ENCODE results near the gene TNRC6A. TPM values are rescaled to one million over a fixed set of nuclear protein-coding genes. Genes with fewer than 3 reads are reported as not detected.
A peak's percentile ranks its signal among the peaks of the same experiment; 100 is the strongest.

Gene TNRC6A
- total RNA-seq, 6 experiments from 2014 or later, result 17.0 to 38.4 (median 23.1) TPM

DNA sequence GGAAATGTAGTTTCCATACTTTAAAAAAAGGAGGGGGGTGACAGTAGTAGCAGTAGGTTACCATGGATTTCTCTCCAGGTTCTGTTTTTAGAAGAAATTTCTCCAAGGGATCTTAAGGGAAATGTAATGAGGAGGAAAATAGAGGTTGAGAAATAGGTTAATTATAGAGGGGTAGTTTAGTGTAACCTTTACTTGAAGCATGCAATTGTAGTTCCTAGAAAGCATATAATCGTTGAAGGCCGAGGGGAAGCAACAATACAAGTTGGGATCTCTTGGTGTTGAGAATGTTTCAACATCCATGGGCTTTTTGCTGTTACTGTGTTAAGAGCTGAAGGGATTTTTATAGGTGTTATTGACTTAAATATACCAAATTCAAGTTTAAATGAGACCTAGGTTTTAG lies 25.1 kb downstream of the TNRC6A start:
- H3K36me3 ChIP-seq, result peaks cover 0 to 2% (median 0%) of the 10 kb centered on the region in 4 donors
- no peak overlapping the region for H3K4me3 ChIP-seq
- intact Hi-C loops (cut with DNase I), result no loop called here
- H3K4me1 ChIP-seq, result no peaks in the 10 kb centered on the region
- TF ChIP-seq POLR2A (IDR thresholded peaks at IDR 0.05), result no peak
- no peak for TF ChIP-seq CTCF (IDR thresholded peaks at IDR 0.05)
- no peak overlapping the region for H3K27ac ChIP-seq
- no peaks in the 10 kb centered on the region for H3K9me3 ChIP-seq
- DNase-seq (no peak), ATAC-seq (no peak)
- no peaks in the 10 kb centered on the region for H3K27me3 ChIP-seq
- 95% methylated on average over 2 of the region's 2 CpGs for WGBS (ENCODE audit: insufficient coverage, low coverage, low lambda C conversion rate, missing lambda C conversion rate)

DNA sequence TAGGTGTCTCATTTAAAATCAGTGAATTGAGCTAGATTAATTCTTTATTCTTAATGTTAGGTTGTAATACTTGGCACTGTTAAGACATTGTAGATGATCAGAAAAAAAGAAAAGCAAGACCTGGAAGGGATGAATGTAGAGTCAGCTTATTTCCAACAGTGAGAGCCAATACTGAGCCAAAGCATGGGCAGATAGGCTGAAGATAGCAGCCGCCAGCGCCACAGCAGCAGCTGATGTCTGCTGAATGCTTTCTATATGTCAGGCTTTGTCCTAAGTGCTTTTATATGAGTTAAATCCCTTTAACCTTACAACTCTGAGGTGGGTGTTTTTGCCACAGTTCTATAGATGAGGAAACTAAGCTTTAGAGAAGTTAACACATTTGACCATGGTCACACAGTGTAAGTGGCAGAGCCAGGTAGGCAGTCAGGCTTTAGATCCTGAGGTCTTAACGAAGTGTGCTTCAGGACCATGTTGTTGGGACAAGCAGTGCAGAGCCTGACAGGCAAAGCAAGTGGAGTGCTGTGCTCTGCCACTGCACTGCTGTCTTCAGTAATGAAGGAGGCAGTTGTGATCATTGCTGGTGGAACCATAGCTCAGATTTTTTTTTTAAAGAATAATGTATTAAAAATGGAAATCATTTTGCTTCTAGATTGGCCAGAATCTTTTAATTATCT lies 25.9 kb downstream of the TNRC6A start:
- Histone ChIP-seq H3K27me3 (no peaks in the 10 kb centered on the region), H3K36me3 (peaks cover 0 to 2% (median 0%) of the 10 kb centered on the region in 4 donors), H3K4me3 (no peak overlapping the region), H3K27ac (no peak overlapping the region), H3K9me3 (no peaks in the 10 kb centered on the region), H3K4me1 (no peaks in the 10 kb centered on the region)
- TF ChIP-seq POLR2A (IDR thresholded peaks at IDR 0.05) (no peak), CTCF (IDR thresholded peaks at IDR 0.05) (no peak)
- ATAC-seq, result peak in 3 of 4 donors; percentile 16 to 40 (median 24)
- DNase-seq, result no peak
- intact Hi-C loops (cut with DNase I), result no loop called here
- WGBS (ENCODE audit: insufficient coverage, low coverage, low lambda C conversion rate, missing lambda C conversion rate), result 96% methylated on average over 3 of the region's 3 CpGs

- Histone ChIP-seq H3K4me1 (no peaks in the 10 kb centered on the region), H3K9me3 (no peaks in the 10 kb centered on the region), H3K27ac (no peak overlapping the region), H3K27me3 (no peaks in the 10 kb centered on the region), H3K4me3 (no peak overlapping the region), H3K36me3 (peaks cover 0 to 3% (median 1%) of the 10 kb centered on the region in 4 donors)
- DNase-seq (no peak), ATAC-seq (no peak)
- WGBS (ENCODE audit: insufficient coverage, low coverage, low lambda C conversion rate, missing lambda C conversion rate), result 100% methylated on average over 2 of the region's 2 CpGs
- TF ChIP-seq CTCF (IDR thresholded peaks at IDR 0.05), result no peak
- no peak for TF ChIP-seq POLR2A (IDR thresholded peaks at IDR 0.05)
- intact Hi-C loops (cut with DNase I), result no loop called here
Observed at GRCh38 chr16:24758373-24758772, 28.9 kb downstream of the TNRC6A start.

DNA sequence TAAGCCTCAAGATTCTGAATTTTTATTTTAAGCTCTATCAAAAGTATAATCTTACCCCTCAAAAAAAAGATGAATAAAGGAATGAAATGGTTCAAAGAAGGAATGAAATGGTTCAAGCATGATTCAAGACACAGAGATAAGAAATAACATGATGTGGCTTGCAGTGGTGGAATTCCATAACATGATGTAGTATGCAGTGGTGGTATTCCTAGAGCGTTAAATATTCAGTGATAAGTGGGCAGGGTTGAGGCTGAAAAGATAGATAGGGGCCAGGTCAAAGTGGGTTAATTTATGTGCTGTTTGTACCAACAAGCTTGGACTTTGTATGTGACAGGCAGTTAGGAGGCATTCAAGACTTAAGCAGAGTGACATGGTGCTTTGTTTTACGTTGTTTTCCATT lies 29.6 kb downstream of the TNRC6A start:
- 100% methylated on average over 2 of the region's 2 CpGs for WGBS (ENCODE audit: insufficient coverage, low coverage, low lambda C conversion rate, missing lambda C conversion rate)
- no peaks in the 10 kb centered on the region for H3K9me3 ChIP-seq
- no peak for TF ChIP-seq CTCF (IDR thresholded peaks at IDR 0.05)
- no peak for TF ChIP-seq POLR2A (IDR thresholded peaks at IDR 0.05)
- H3K27ac ChIP-seq, result no peak overlapping the region
- intact Hi-C loops (cut with DNase I), result no loop called here
- no peaks in the 10 kb centered on the region for H3K27me3 ChIP-seq
- DNase-seq (no peak), ATAC-seq (no peak)
- H3K36me3 ChIP-seq, result peaks cover 0 to 3% (median 1%) of the 10 kb centered on the region in 4 donors
- H3K4me1 ChIP-seq, result no peaks in the 10 kb centered on the region
- H3K4me3 ChIP-seq, result no peak overlapping the region

Measured in right lobe of liver (tissue), 6 donors.